HG03108 (cell line): ENCODE measurements around the gene ZBTB20.

Source experiments
- ATAC-seq: cut with Tn5 transposase; IDR thresholded peaks from one replicate; pipeline ENCODE4 v1.9.1; 2021; ENCODE audit warnings: moderate library complexity; ENCODE audit not compliant: unreplicated experiment

The ZBTB20 gene

DNA sequence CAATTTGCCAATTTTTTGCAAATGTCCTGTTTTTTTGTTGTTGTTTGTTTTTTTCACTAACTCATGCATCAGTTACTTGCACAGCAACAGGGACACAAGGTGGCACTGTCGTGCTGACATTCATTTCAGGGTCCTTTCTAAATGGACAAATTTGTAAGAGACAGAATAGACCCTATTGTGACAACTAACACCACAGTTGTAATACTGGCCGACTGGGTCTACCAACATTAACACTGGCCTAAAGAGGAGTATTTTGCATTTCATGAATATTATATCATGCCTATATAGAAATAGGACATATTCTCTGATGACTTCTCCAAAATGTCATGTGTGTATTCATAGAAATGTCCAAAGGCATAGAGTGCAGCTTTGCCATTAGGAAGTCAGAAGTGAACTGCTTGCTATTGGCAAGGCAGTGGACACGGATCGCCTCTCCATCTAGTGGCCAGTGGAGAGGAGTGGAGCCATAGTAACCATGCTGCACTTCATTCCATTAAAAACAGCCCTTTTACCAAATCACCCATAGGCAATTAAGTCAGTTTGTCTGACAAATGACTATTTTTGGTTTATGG, 54.8 kb downstream of the ZBTB20 start:
- ATAC-seq, result peak; percentile 54

DNA sequence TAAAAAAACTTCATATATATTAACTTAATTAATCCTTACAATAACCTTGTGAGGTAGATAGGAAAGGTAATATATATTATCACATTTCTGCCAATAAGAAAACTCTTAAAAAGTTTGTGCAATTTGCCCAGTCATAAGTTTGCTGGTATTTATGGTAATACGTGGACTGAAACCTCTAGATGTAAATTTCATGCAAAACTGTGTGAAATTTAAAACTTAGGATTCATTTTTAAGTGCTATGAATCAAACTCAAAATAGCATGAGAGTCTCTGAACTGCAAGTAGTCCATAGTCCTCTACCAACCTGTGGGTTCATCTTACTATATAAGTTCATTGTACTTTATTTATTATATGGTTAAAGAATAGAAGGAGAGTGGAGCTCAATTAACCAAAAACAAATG, 56.4 kb downstream of the ZBTB20 start:
- ATAC-seq, result no peak

DNA sequence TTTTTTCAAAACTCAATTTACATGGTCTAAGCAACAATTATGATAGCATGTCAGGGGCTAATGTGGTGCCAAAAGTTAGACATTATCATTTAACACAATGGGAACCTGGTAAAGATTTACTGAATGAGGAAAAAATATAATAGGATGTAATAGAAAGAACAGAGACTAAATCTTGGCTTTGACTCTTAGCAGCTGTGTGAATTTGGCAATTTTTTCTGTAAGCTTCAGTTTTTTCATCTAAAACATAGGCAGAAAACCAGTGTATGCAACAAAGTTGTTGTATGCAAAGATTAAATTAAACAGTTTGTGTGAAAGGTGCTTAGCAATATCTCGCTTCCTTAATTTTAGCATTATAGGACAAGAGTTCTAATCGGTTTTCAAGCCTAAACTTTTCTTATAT, 57.6 kb downstream of the ZBTB20 start:
- ATAC-seq, result no peak

DNA sequence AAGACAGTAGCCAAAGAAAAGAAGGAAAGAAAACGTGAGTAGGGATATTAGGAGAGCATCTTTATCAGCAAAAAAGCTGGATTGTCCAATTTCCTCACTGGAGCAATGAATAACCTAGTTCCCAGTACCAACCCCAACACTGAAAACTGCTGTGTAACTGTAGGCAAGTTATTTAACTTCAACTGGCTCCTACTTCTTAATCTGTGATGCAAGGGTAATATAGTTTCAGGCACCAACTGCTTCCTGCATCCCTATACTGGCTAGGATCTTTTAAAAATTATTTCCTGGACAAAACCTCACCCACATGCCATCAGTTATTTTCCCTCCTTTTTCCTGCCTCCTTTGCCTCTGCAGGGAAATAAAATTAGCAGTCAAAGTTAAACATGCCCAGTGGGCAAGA, 59.6 kb downstream of the ZBTB20 start:
- no peak for ATAC-seq

DNA sequence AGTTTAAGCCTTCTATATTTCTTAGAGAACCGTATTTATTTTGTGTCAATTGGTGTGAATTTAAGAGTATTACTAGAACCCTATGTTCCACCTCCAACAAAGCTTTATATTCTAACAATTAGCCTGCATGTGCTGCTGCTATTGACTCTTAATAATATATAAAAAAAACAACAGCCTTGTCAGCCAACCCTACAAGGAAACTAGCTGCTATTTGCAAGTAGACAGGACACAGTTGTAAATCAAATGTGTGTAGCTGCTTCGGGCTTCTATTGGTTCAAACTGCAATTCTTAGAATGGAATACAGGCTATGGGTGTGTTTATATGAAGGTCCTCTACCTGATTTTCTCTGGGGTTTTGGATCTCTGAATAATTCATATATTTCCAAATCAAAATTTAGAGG, 60.7 kb downstream of the ZBTB20 start:
- no peak for ATAC-seq

DNA sequence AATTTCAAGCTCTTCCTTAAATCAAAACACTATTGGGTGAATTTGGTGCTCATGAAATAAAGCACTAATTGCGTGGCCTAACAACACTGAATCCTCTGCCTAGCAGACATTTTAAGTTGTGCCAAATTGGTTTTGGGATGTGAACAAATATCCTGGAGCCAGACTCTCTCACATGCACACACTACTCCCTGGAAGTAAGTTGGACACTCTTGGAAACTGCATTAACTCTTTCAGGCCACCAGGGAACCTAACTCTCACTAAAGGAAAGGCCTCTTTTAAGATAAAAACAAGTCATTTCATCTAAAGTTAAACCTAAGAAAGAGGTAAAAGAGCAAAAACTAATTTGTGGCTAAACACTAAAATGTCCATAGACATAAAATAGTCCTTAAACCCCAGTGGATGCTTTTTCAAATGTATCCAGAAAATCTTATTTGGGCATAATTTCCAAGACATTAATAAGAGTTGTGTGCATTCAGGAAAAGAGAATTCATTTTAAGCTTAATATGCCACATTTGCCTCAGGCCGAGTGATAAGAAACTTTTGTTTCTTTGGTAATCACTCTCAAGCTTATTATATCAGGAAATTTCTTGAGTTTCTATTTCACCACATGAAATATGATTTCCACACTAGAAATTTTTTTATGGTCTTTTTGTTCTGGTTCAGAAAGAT, 61.8 kb downstream of the ZBTB20 start:
- no peak for ATAC-seq

DNA sequence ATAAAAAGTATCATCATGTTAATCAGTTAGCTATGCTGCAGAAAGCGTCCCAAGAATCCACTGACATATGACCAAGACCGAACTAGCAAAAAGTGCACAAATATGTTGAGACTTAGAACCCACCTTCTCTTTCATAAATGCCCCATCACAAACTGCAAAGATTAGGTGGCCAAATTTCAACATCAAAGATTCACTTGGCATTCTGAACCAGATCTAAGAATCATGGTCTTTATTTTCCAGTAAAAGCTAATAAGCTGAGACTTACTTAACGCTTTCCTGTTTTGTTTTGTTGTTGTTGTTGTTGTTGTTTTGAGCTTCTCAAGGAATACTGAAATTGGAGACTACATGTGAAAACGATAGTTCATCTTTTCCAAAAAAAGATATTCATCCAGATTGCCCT, 62.4 kb downstream of the ZBTB20 start:
- ATAC-seq, result no peak

DNA sequence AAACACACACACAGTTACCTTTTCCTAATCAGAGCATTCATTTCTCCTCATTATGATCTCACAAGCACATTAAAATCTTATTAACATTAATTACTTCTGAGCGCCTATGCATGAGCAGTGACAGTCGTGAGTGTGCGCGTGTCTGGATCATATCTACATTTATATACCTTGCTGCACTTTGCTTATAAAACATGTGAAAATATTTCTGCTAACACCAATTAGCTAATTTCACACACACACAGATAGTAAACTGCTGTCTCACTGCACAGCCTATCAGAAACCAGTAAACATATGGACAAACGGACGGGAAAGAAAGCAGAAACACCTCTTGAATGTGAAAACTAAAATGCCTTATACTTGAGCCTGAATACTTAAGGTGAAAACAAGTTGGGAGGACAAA, 64.8 kb downstream of the ZBTB20 start:
- no peak for ATAC-seq

DNA sequence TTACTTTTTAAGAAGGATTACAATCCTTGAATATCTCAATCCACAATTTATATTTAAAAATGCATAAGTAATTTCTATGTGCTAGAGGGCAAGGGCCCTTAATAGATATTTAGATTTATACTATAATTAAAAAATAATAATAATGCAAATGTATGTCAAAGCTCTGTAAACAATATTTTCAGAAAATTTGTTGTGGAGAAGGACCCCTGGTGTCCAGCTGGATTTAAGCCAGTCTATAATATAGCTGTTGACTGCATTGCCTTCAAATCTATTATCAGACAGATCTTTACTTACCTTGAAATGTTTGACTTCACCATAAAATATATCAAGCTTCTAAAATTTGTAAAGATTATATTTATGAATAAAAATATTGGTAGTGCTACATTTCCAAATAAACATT, 65.6 kb downstream of the ZBTB20 start:
- ATAC-seq, result no peak

DNA sequence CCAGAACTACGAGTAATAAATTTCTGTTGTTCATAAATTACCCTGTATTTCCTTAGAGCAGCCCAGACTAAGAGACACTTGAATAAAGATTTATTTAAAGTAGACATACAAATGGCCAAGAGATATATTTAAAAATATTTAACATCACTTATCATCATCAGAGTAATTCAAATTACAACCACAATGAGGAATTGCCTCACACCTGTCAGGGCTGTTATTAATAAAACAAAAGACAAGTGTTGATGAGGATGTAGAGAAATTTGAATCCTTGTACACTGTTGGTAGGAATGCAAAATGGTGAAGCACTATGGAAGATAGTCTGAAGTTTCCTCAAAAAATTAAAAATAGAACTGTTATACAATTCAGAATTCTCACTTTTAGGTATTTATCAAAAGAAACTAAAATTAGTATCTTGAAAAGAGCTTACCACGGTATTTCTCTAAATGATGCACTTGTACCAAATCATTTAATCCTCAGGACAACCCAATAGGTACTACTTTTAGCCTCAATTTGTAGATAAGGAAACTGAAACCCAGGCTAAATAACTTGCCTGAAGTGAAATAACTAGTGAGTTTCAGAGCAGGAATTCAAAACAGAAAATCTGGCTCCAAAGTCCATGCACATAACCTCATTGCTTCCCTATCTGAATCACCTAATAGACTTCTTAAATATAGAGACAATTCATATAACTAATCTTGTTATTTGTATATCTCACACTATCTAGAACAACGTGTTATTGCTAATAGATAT, 69.4 kb downstream of the ZBTB20 start:
- ATAC-seq, result no peak

DNA sequence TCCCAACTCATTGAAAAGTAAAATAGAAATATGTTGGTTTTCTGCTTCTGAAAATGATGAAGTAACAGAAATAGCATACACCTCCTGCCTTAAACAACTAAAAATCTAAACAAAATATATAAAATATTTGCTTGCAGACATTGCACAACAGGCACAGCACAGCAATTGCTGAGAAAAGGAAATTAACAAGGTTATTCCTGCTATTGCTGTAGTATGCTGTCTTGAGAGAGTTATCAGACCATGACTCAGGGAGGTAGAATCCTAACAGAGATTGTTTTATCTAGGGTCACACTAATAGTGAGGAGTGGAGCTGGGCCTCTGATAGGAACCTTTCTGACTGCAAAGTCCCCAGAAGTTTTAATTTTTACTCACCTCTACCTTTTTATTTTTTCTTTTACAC, 72.6 kb downstream of the ZBTB20 start:
- no peak for ATAC-seq

DNA sequence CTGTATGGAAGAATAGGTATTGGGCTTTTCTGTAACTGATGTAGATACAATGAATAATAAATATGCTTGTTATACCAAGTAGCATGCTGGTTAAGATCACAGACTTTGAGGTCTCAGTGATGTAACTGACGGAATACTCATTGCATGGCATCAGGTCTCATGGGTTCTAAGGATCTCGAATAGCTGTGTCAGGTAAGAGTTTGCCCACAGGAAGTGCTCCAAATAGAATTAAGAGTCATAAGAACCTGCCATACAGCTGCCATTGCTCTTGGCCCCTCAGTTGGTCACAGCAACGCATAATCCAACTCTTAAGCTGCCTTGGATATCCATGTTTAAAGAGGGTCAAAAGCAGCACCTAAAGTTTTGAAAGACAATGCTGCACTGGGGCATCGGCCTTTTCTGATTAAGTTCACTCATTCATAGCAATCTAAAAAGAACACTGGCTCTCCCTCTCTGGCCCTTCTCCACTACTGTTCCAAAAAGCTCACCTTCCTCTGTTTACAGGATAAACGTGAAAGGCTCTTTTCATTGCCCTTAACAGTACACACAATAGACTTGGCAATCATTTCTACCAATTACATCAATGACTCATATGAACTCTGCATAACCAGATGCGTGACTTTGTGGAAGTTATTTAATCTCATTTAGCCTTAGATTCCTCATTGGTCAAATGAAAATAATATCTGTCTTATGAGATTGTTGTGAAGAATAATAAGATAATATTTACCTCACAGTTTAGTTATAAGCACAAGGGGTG, 74.6 kb downstream of the ZBTB20 start:
- no peak for ATAC-seq

DNA sequence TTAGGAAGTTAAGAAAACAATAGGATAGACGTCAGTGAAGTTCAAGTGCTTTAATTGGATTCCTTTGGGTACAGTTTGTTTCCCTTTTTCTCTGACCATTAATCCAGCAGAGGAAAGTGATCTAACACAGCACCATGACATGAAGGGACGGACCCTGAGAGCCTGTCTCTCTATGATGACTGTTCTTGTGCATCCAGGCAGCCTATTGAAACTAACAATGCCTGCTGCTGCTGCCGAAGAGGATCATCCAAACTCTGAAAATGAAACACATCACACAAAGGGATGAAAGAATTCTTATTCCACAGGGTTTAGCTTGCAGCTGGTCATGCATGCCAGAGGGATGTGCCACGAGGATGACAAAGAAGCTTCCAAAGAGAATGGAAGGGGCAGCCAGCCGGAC, 75.5 kb downstream of the ZBTB20 start:
- no peak for ATAC-seq

DNA sequence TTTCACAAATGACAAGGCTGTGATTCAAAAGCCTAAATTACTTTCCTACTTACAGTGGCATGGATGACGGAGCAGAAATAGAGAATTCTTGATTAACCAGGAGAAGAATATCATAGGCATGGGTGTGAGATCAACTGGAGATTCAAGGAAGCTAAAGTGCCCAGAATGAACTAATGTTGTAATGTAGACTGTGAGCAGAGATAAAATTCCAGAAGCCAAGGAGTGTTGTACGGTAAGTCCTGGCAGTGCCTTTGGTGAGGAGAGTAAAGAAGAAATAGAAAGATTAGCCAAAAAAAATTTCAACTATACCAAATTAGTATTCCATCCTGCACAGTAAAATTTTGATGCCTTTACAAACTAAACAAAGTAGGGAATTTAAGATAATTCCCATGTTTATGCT, 75.9 kb downstream of the ZBTB20 start:
- ATAC-seq, result no peak

DNA sequence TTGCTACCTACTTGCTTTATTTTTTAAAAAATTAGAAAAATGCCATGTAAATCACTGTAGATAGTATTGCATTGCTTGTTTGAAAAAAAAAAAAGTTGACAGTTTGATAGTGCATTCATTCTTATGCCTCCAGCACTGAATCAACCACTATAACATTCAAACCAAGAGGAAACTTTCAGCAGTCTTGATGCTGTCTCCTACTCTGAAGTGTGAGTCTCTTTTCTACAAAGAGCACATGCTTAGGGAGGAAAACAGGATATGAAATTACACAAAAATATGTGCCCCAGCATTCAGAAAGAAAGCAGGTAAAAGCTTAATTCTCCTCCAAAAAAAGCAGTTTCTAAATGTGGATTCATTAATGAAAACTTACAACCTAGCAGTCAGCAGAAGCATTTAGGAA, 78.3 kb downstream of the ZBTB20 start:
- ATAC-seq, result no peak

DNA sequence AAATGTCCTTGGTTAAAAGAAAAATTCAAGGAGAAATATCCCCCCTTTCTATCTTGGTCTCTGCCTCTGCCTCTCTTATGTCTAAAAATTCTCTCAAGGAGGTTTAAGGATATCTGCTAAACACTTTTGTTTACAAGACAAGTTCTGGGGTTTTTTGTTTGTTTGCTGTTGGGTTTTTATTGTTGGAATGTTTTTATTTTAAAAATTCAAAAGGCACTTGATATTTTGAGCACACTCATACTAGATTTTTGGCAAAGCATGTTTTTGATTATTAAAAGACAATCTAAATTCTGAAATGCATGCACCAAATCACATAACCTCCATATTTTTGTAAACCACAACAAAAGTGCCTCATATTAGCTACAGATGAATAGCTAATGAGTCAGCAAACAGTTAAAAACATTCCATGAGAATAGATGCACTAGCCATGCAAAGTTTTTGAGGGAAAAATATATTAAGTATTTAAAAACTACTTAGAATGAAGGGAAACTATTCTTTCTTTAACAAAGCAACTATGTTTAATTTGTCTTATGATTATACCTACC, 84.6 kb downstream of the ZBTB20 start:
- no peak for ATAC-seq

DNA sequence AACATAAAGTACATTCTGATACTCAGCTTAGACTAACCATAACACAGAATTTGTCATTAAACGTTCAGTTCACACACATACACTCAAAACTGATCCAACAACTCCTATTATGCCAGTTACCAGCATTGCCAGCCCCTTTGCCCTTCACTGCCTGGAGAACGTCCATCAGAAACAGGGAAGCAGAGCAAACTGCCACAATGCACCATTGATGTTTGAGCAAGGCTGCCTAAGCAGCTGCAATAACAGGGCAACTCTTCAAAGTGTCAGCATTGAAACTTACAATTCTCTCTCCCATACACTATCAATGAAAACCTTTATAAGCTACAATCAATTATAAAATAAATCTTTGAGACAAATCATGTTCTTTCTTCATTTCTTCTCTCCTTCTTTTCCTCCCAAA, 85.1 kb downstream of the ZBTB20 start:
- ATAC-seq, result no peak

DNA sequence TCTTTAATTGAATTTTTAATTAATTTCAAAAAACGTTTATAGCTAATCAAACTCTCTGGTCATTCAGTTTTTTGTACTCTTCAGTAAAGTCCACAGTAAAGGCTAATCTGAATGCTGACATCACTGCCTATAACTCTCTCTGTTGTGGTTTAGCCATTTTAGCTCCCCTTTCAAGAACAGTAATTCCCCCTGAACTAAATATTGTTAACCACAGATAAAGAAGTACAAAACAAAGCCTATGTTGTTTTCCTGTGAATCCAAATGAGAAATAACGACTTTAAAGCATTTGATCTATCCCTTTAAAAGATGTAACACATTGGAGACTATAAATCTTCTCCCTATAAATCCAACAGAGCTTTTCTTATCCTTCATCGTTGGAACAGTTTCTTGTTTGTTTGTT, 94.2 kb downstream of the ZBTB20 start:
- ATAC-seq, result no peak

DNA sequence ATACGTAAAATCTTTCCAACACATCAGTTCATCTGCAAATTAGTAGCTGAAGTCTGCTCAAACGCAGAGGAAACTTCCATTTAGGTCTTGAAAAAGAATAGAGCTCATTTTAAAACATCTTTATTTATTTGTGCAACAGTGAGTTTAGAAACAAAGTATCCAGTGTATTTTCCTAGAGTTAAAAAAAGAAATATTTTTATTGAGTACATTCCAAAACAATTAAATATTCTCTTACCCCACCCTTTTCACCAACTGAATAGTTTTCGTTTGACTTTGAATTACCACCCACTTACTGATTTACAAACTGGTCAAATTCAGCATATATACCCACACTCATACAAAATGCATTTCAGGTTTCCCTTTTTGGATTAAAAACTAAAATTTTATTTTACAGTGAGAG, 104.7 kb downstream of the ZBTB20 start:
- no peak for ATAC-seq

DNA sequence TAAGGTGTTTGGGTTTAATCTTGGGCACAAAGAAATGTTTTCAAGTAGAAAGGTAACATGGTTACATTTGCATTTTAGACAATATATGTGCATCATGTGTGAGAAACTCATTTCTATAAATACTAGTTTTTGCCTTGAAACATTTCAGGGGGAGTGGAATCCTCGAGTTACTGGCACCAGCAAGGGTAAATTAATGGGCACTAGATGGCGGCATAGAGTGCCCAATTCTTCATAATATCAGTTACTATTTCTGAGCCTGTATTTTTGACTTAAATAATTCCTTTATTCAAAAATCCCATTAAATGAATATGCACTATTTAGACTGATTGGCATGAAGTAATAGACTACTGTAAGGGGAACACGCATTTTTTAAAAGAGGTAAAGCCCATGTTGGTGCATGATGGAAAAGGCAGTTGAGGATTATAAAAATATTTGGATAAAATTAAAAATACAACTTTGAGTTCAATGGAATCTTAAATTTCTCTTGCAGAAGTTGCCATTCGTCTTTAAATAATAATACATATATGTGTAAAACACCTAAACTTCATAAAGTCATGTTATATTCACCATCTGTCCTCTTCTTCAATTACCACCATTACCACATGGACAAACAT, 106.3 kb downstream of the ZBTB20 start:
- no peak for ATAC-seq

DNA sequence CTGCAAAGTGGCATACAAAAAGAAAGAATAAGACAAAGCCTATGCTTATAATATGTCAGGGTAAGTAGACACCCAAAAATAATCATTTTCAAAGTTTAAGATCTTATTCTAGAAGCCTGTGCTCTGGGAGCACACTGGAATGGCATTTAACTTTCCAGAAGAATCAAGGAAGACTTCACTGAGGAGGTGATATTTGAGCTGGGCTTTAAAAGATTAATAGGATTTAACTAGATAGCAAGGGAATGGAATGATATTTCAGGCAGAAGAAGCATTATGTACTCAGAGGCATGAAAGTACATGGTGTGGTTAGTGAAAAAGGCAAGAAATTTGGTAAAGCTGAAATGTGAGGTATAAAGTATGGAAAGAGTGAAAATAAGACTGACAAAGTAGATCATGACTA, 106.8 kb downstream of the ZBTB20 start:
- ATAC-seq, result no peak
